MCF 10A (cell line): ENCODE results near the gene NDST4. TPM values are rescaled to one million over a fixed set of nuclear protein-coding genes. Genes with fewer than 3 reads are reported as not detected.
"Not testable (repeated sequence)": the region's sequence is repeated elsewhere in the genome, so short reads cannot be mapped to it uniquely, and the experiment has no call there.

Source experiments
- BruUV-seq: library from RNA; stranded (reverse); fragments of 400-500 nt; replicated peaks from 2 replicates; lab custom pipeline; 2021; lab: Mats Ljungman, UMichigan
- CTCF ChIA-PET: fragments of 300-600 bp; sonication (Branson Sonifier 250); formaldehyde crosslinking; extraction: SDS; loops from one replicate; lab custom pipeline; 2021; ENCODE audit warnings: antibody characterized with exemption, inconsistent platforms; lab: Yijun Ruan, JAX
- POLR2A ChIA-PET: fragments of 300-600, 350-650 bp; sonication (Branson Sonifier 250); formaldehyde crosslinking; extraction: SDS; loops from one replicate; lab custom pipeline; 2020; ENCODE audit warnings: antibody characterized with exemption, inconsistent platforms; lab: Yijun Ruan, JAX
- DNase-seq: peaks from one replicate; pipeline ENCODE4 v3.0.0-alpha.2; 2018; ENCODE audit not compliant: unreplicated experiment
- H3K27ac Mint-ChIP-seq: one replicate; pipeline ENCODE4 v1.8.0; 2022; ENCODE audit warnings: mild to moderate bottlenecking, low read depth, mixed read lengths; ENCODE audit not compliant: unreplicated experiment
- H3K27me3 Mint-ChIP-seq: one replicate; pipeline ENCODE4 v1.8.0; 2022; ENCODE audit warnings: mixed read lengths; ENCODE audit not compliant: insufficient read depth, unreplicated experiment
- H3K36me3 Mint-ChIP-seq: one replicate; pipeline ENCODE4 v1.8.0; 2022; ENCODE audit warnings: mild to moderate bottlenecking, moderate library complexity, mixed read lengths; ENCODE audit not compliant: insufficient read depth, unreplicated experiment
- H3K4me1 Mint-ChIP-seq: one replicate; pipeline ENCODE4 v1.8.0; 2022; ENCODE audit warnings: mixed read lengths; ENCODE audit not compliant: insufficient read depth, unreplicated experiment
- H3K4me3 Mint-ChIP-seq: one replicate; pipeline ENCODE4 v1.8.0; 2022; ENCODE audit warnings: mild to moderate bottlenecking, moderate library complexity, mixed read lengths; ENCODE audit not compliant: unreplicated experiment
- H3K9me3 Mint-ChIP-seq: one replicate; pipeline ENCODE4 v1.8.0; 2022; ENCODE audit warnings: mixed read lengths; ENCODE audit not compliant: unreplicated experiment
- intact Hi-C: fragments of 100-400 bp; cut with micrococcal nuclease; formaldehyde crosslinking; loops from 2 replicates; pipeline ENCODE4 v1.14.1; 2022
- total RNA-seq: library from RNA; stranded (reverse); gene quantifications from 2 replicates; pipeline ENCODE4 v1.2.3, GENCODE V29; 2022
- TF ChIP-seq, protein P1 (sequence below): fragments of 200-600 bp; IDR thresholded peaks from one replicate; pipeline ENCODE4 v1.8.0; 2022; ENCODE audit warnings: antibody characterized with exemption, mild to moderate bottlenecking; ENCODE audit not compliant: unreplicated experiment

The NDST4 gene
- total RNA-seq, 1 experiment from 2014 or later = not detected

DNA sequence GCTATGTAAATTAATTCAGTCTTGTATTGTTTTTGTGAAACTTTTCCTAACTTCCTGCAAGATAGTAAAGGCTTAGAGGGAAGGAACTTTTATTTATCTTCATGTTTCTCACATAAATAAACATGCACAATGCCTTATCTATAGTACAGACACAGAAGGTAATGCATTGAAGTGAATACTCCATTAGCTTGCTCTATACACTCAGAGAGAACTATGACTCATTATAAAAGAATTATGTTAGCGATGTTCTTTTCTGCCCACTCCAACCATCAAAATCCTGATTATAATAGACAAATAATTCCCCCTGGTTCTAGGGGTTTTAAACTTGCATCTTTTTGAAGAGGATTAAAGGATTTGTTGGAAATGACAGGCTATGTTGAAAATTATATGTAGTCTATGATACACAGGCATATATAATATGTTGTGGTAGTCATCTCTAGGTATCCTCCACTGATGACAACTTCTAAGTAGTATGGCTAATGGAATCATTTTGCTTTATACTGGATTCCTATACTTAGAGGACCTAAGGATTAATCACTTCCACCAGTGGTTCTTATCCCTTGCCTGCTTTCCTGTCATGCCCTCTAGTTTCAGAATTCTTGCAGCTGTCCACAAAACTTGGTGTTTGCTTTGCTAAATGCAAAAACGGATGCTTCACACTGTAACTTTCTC is 115.7 kb downstream of the NDST4 start:
- no peak overlapping the region for H3K27ac Mint-ChIP-seq
- TF ChIP-seq, protein P1, sequence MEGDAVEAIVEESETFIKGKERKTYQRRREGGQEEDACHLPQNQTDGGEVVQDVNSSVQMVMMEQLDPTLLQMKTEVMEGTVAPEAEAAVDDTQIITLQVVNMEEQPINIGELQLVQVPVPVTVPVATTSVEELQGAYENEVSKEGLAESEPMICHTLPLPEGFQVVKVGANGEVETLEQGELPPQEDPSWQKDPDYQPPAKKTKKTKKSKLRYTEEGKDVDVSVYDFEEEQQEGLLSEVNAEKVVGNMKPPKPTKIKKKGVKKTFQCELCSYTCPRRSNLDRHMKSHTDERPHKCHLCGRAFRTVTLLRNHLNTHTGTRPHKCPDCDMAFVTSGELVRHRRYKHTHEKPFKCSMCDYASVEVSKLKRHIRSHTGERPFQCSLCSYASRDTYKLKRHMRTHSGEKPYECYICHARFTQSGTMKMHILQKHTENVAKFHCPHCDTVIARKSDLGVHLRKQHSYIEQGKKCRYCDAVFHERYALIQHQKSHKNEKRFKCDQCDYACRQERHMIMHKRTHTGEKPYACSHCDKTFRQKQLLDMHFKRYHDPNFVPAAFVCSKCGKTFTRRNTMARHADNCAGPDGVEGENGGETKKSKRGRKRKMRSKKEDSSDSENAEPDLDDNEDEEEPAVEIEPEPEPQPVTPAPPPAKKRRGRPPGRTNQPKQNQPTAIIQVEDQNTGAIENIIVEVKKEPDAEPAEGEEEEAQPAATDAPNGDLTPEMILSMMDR = no peak
- no TSS peak for BruUV-seq
- H3K27me3 Mint-ChIP-seq = no peaks in the 10 kb centered on the region
- peak; percentile 10 for DNase-seq
- H3K36me3 Mint-ChIP-seq = no peaks in the 10 kb centered on the region
- H3K4me3 Mint-ChIP-seq = no peak overlapping the region
- intact Hi-C loops = no loop called here
- H3K9me3 Mint-ChIP-seq = no peaks in the 10 kb centered on the region
- CTCF ChIA-PET = no interaction called here
- POLR2A ChIA-PET = no interaction called here
- H3K4me1 Mint-ChIP-seq = no peaks in the 10 kb centered on the region

DNA sequence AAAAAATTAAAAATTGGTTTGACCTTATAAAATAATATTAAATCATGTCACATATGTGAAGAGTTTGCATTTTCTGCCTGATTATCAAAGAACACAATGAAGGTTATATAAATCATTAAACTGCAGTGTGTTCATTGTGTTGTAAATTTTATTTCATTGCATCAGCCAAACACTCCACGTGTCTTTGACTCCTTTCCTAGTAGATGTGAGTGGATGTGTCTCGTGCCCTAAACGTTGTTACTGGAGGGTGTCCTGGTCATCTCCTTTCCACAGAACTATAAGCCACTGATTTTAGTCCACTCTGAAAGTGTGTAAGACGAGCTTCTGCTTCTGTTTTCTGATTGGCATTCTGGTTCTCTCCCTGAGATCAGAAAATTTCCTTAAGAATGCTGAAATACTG is 127.3 kb downstream of the NDST4 start:
- no peaks in the 10 kb centered on the region for H3K27me3 Mint-ChIP-seq
- BruUV-seq = no TSS peak
- no peak overlapping the region for H3K27ac Mint-ChIP-seq
- intact Hi-C loops = no loop called here
- H3K9me3 Mint-ChIP-seq = peaks cover 2% of the 10 kb centered on the region
- peaks cover 4% of the 10 kb centered on the region for H3K4me1 Mint-ChIP-seq
- ChIA-PET CTCF (no interaction called here), POLR2A (no interaction called here)
- H3K36me3 Mint-ChIP-seq = no peaks in the 10 kb centered on the region
- no peak overlapping the region for H3K4me3 Mint-ChIP-seq
- no peak for DNase-seq
- TF ChIP-seq, protein P1 = no peak

DNA sequence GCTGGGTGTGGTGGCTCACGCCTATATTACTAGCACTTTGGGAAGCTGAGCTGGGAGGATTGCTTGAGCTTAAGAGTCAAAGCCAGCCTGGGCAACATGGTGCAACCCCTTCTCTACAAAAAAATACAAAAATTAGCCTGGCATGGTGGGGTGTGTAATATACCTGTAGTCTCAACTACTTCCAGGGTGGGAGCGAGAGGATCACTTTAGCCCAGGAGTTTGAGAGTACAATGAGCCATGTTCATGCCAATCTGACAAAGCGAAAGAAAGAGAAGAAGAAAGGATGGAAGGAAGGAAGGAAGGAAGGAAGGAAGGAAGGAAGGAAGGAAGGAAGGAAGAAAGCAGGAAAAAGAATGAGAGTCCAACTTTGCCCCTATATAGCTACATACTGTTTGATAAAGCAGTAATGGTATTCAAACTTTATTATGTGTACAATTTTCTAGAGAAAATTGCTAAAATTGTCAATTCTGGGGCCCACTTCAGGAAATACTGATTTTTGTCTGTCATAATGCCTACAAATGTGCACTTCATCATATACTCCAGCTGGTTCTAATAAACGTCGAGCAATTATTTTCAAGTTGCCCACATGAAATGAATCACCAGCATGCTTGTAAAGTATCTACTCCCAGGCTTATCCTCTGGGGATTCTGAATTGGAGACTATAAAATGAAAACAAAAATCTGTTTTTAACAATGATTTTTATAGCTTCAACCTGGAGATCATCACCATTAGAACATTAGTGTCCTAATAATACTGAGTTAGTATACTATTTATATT is 132.3 kb downstream of the NDST4 start:
- Mint-ChIP-seq H3K27me3 (no peaks in the 10 kb centered on the region), H3K9me3 (peaks cover 7% of the 10 kb centered on the region), H3K4me1 (peaks cover under 1% of the 10 kb centered on the region), H3K27ac (no peak overlapping the region), H3K4me3 (no peak overlapping the region), H3K36me3 (no peaks in the 10 kb centered on the region)
- TF ChIP-seq, protein P1 = no peak
- BruUV-seq = no TSS peak
- intact Hi-C loops = no loop called here
- CTCF ChIA-PET = no interaction called here
- POLR2A ChIA-PET = no interaction called here
- DNase-seq = no peak

DNA sequence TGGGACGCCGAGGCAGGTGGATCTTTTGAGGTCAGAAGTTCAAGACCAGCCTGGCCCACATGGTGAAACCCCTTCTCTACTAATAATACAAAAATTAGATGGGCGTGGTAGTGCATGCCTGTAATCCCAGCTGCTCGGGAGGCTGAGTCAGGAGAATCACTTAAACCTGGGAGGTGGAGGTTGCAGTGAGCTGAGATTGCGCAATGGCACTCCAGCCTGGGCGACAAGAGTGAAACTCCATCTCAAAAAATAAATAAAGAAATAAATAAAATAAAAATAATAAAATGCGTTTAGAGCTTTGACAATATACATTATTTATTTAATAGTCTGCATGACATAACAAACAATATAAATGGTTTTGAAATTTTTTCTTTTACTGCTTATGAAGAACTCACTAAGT is 133.0 kb downstream of the NDST4 start:
- POLR2A ChIA-PET, CTCF ChIA-PET: not testable (repeated sequence)

More for the DNA sequence above, 133.0 kb downstream of the NDST4 start:
- H3K27ac Mint-ChIP-seq, H3K27me3 Mint-ChIP-seq, H3K4me1 Mint-ChIP-seq, H3K9me3 Mint-ChIP-seq, H3K4me3 Mint-ChIP-seq, H3K36me3 Mint-ChIP-seq, BruUV-seq, DNase-seq, intact Hi-C loops: not testable (repeated sequence)
